Measurements from ENCODE around the gene HERPUD1.

The HERPUD1 gene

GRCh38 chr16:56916571-56917403, 15.2 kb upstream of the HERPUD1 start:
- DNase-seq (ENCODE audit: low read depth) = peak; percentile 81
- no peak for TF ChIP-seq CTCF (IDR thresholded peaks at IDR 0.05; ENCODE audit: low read depth, low read length, missing control alignments)
- no peak overlapping the region; the same call in 1 of the 2 replicates for H3K4me3 ChIP-seq (ENCODE audit: low read depth, low read length)

GRCh38 chr16:56918467-56919012, 13.4 kb upstream of the HERPUD1 start:
- TF ChIP-seq CTCF (IDR thresholded peaks at IDR 0.05; ENCODE audit: low read depth, low read length, missing control alignments) = no peak
- no peak overlapping the region for H3K4me3 ChIP-seq (ENCODE audit: low read depth, low read length)
- no peak for DNase-seq (ENCODE audit: low read depth)

- H3K4me3 ChIP-seq (ENCODE audit: low read depth, low read length) = no peak overlapping the region
- TF ChIP-seq CTCF (IDR thresholded peaks at IDR 0.05; ENCODE audit: low read depth, low read length, missing control alignments) = no peak
Observed at GRCh38 chr16:56919099-56919800, 12.7 kb upstream of the HERPUD1 start.

GRCh38 chr16:56921571-56921970, 10.4 kb upstream of the HERPUD1 start:
- no peak for DNase-seq (ENCODE audit: low read depth)
- H3K4me3 ChIP-seq (ENCODE audit: low read depth, low read length) = no peak overlapping the region
- no peak for TF ChIP-seq CTCF (IDR thresholded peaks at IDR 0.05; ENCODE audit: low read depth, low read length, missing control alignments)

More at GRCh38 chr16:56919099-56919800, 12.7 kb upstream of the HERPUD1 start:
- DNase-seq (ENCODE audit: low read depth) = no peak

GRCh38 chr16:56923481-56924091, 8.4 kb upstream of the HERPUD1 start:
- H3K4me3 ChIP-seq (ENCODE audit: low read depth, low read length) = no peak overlapping the region
- no peak for DNase-seq (ENCODE audit: low read depth)
- TF ChIP-seq CTCF (IDR thresholded peaks at IDR 0.05; ENCODE audit: low read depth, low read length, missing control alignments) = no peak

- no peak for TF ChIP-seq CTCF (IDR thresholded peaks at IDR 0.05; ENCODE audit: low read depth, low read length, missing control alignments)
- no peak overlapping the region for H3K4me3 ChIP-seq (ENCODE audit: low read depth, low read length)
- no peak for DNase-seq (ENCODE audit: low read depth)
Observed at GRCh38 chr16:56927471-56927870, 4.5 kb upstream of the HERPUD1 start.
